Adipose tissue (tissue), 3 donors: ENCODE measurements around the gene ZDHHC1. TPM values are rescaled to one million over a fixed set of nuclear protein-coding genes. Genes with fewer than 3 reads are reported as not detected.
A peak's percentile ranks its signal among the peaks of the same experiment; 100 is the strongest.

Experiments used
- H3K27ac ChIP-seq: one replicate; pipeline ENCODE4 v1.5.1; 2013; ENCODE audit warnings: low read depth, low read length
- WGBS, 3 donors: extraction: QIAGEN DNeasy Blood & Tissue Kit; methylation state at CpG; one replicate each; pipeline ENCODE4 v1.1.7; 2013; 5-methylcytosine and 5-hydroxymethylcytosine counted together
- polyA plus RNA-seq, 3 donors: library from polyadenylated mRNA; stranded (reverse); fragments of 200-250 nt; gene quantifications; one replicate each; pipeline ENCODE4 v1.2.3, GENCODE V29; 2013
- donor health status: healthy with polysubstance abuse.
- donor health status: Bipolar disorder and iron deficiency.
- donor health status: healthy.

The ZDHHC1 gene
- polyA plus RNA-seq, 3 donors: 6.8 to 8.9 (median 7.8) TPM

- 29 to 30% (median 30%) methylated on average over 42 of the region's 42 CpGs for WGBS, 3 donors
- no peak overlapping the region for H3K27ac ChIP-seq
Measured at GRCh38 chr16:67399218-67399733, 17.0 kb downstream of the ZDHHC1 start.

GRCh38 chr16:67398546-67399217 lies 17.6 kb downstream of the ZDHHC1 start:
- WGBS, 3 donors: 86 to 92% (median 89%) methylated on average over 19 of the region's 19 CpGs

GRCh38 chr16:67397812-67398545 lies 18.3 kb downstream of the ZDHHC1 start:
- 81 to 87% (median 86%) methylated on average over 22 of the region's 22 CpGs for WGBS, 3 donors
- H3K27ac ChIP-seq: no peak overlapping the region

More at GRCh38 chr16:67398546-67399217, 17.6 kb downstream of the ZDHHC1 start:
- no peak overlapping the region for H3K27ac ChIP-seq

- WGBS, 3 donors: 56 to 81% (median 65%) methylated on average over 14 to 15 of the region's 15 CpGs
- H3K27ac ChIP-seq: peak overlapping the region; percentile 19
Measured at GRCh38 chr16:67397036-67397801, 19.1 kb downstream of the ZDHHC1 start.

GRCh38 chr16:67396159-67397035 lies 19.9 kb downstream of the ZDHHC1 start:
- 22 to 45% (median 37%) methylated on average over 30 to 31 of the region's 31 CpGs for WGBS, 3 donors
- peak overlapping the region; percentile 19 for H3K27ac ChIP-seq

- WGBS, 3 donors: 44 to 81% (median 77%) methylated on average over 13 of the region's 13 CpGs
- no peak overlapping the region for H3K27ac ChIP-seq
Measured at GRCh38 chr16:67395458-67396158, 20.7 kb downstream of the ZDHHC1 start.

- no peak overlapping the region for H3K27ac ChIP-seq
- 63 to 81% (median 65%) methylated on average over 10 of the region's 10 CpGs for WGBS, 3 donors
Measured at GRCh38 chr16:67395105-67395457, 21.2 kb downstream of the ZDHHC1 start.

- H3K27ac ChIP-seq: no peak overlapping the region
- 24 to 53% (median 29%) methylated on average over 87 to 88 of the region's 88 CpGs for WGBS, 3 donors
Measured at GRCh38 chr16:67394155-67395104, 21.8 kb downstream of the ZDHHC1 start.

- H3K27ac ChIP-seq: no peak overlapping the region
- 7 to 25% (median 9%) methylated on average over 20 of the region's 20 CpGs for WGBS, 3 donors
Measured at GRCh38 chr16:67393788-67394154, 22.5 kb downstream of the ZDHHC1 start.

- 3 to 6% (median 3%) methylated on average over 51 to 56 of the region's 56 CpGs for WGBS, 3 donors
- no peak within 1 kb of the TSS for H3K27ac ChIP-seq
Measured at GRCh38 chr16:67393111-67393787, 23.0 kb downstream of the ZDHHC1 start, which contains the start of gene TPPP3. Gene TPPP3 (minus strand): TSS chr16:67393498. CDS start chr16:67391111, 2,387 bp downstream.

GRCh38 chr16:67392301-67393059 lies 23.8 kb downstream of the ZDHHC1 start:
- no peak overlapping the region for H3K27ac ChIP-seq
- WGBS, 3 donors: 62 to 80% (median 64%) methylated on average over 18 of the region's 18 CpGs

GRCh38 chr16:67391424-67392300 lies 24.6 kb downstream of the ZDHHC1 start:
- no peak overlapping the region for H3K27ac ChIP-seq
- WGBS, 3 donors: 48 to 76% (median 56%) methylated on average over 12 to 15 of the region's 15 CpGs

- H3K27ac ChIP-seq: no peak overlapping the region
- WGBS, 3 donors: 82 to 94% (median 82%) methylated on average over 11 of the region's 11 CpGs
Measured at GRCh38 chr16:67390816-67391423, 25.4 kb downstream of the ZDHHC1 start.
